Testis (tissue), 5 donors: Measurements from ENCODE around the gene KCNIP3. TPM values are rescaled to one million over a fixed set of nuclear protein-coding genes. Genes with fewer than 3 reads are reported as not detected.

Experiments
- DNase-seq: peaks from one replicate; pipeline ENCODE4 v3.0.0-alpha.2; 2019
- H3K27ac ChIP-seq, 2 donors: fragments of 200-600 bp; sonication (generic); one replicate each; pipeline ENCODE4 v1.5.1; 2019
- H3K27me3 ChIP-seq: fragments of 200-600 bp; sonication (generic); one replicate; pipeline ENCODE4 v1.5.1; 2019
- H3K36me3 ChIP-seq: fragments of 200-600 bp; sonication (generic); one replicate; pipeline ENCODE4 v1.5.1; 2017; ENCODE audit warnings: low read depth; ENCODE audit errors: missing control alignments
- H3K4me1 ChIP-seq: fragments of 200-600 bp; sonication (generic); one replicate; pipeline ENCODE4 v1.5.1; 2019
- H3K4me3 ChIP-seq, 2 donors: fragments of 200-600 bp; sonication (generic); one replicate each; pipeline ENCODE4 v1.5.1; 2017 to 2019
- H3K9me3 ChIP-seq: fragments of 200-600 bp; sonication (generic); one replicate; pipeline ENCODE4 v1.5.1; 2017
- CTCF ChIP-seq, 3 experiments: fragments of 450-650 bp in 2 of 3; fragments of 200-600 bp in 1 of 3; sonication (generic) in 1 of 3; IDR thresholded peaks; one replicate each; pipeline ENCODE4 v1.5.1; 2016 to 2019; ENCODE audit warnings: antibody characterized with exemption in 3 of 3, mild to moderate bottlenecking in 2 of 3, moderate library complexity in 1 of 3
- POLR2A ChIP-seq: fragments of 450-650 bp; IDR thresholded peaks from one replicate; pipeline ENCODE4 v1.6.1; 2017; ENCODE audit warnings: antibody characterized with exemption, mild to moderate bottlenecking, moderate library complexity
- WGBS, 2 donors: methylation state at CpG; one replicate each; pipeline ENCODE4 v1.1.5; 2018; 5-methylcytosine and 5-hydroxymethylcytosine counted together
- intact Hi-C: fragments of 100-400 bp; cut with DNase I; formaldehyde crosslinking; loops from one replicate; pipeline ENCODE4 v1.15.1; 2023; ENCODE audit warnings: low total_unique reads
- long read RNA-seq, 2 donors: transcript quantifications; one replicate each; lab custom pipeline, GENCODE V29; 2026
- polyA plus RNA-seq: library from polyadenylated mRNA; stranded (reverse); fragments of 350-450 nt; fragmentation: Illumina TruSeq; extraction: RNeasy Lipid Tissue Mini Kit (QIAGEN cat#74804); gene quantifications from one replicate; pipeline ENCODE4 v1.2.3, GENCODE V29; 2014; ENCODE audit warnings: low read depth, low replicate concordance; ENCODE audit not compliant: insufficient read depth
- total RNA-seq, 2 donors: library from RNA; depleted of rRNA; stranded (reverse); fragments of >200 nt; gene quantifications; one replicate each; pipeline ENCODE4 v1.2.3, GENCODE V29; 2016

The KCNIP3 gene
- total RNA-seq, result 10 to 100 TPM; 43.4 to 69.1 TPM
- polyA plus RNA-seq, result 23.9 TPM
- long read RNA-seq, donor 1, partial matches to known transcripts, result 0 of 3 reads
- long read RNA-seq, donor 1, other reads (novel, unspliced or antisense), result 0 of 3 reads
- long read RNA-seq, donor 2, transcript KCNIP3-205 (8 exons, 985 nt), result major isoform, 8 of 9 reads
- long read RNA-seq, donor 2, partial matches to known transcripts, result 0 of 9 reads
- long read RNA-seq, donor 2, other reads (novel, unspliced or antisense), result 0 of 9 reads

GRCh38 chr2:95296880-95297487, at the start of gene KCNIP3:
Gene KCNIP3 (plus strand): TSS chr2:95297347. CDS start chr2:95297439, 92 bp downstream.
- Histone ChIP-seq H3K36me3 (no peaks in the 10 kb centered on the region), H3K27ac (no peak within 1 kb of the TSS), H3K9me3 (no peaks in the 10 kb centered on the region), H3K4me3 (no peak within 1 kb of the TSS), H3K4me1 (no peaks in the 10 kb centered on the region), H3K27me3 (no peaks in the 10 kb centered on the region)
- intact Hi-C loops, result no loop called here
- TF ChIP-seq POLR2A, result no peak
- TF ChIP-seq CTCF (IDR thresholded peaks at IDR 0.05), result no peak
- 21 to 33% methylated on average over 13 of the region's 13 CpGs for WGBS, 2 donors
- no peak for DNase-seq

- WGBS, 2 donors, result 77 to 82% methylated on average over 2 of the region's 2 CpGs
- Histone ChIP-seq H3K4me1 (no peaks in the 10 kb centered on the region), H3K27me3 (no peaks in the 10 kb centered on the region), H3K4me3 (no peak overlapping the region), H3K27ac (no peak overlapping the region), H3K36me3 (no peaks in the 10 kb centered on the region), H3K9me3 (no peaks in the 10 kb centered on the region)
- no peak for TF ChIP-seq POLR2A
- no peak for TF ChIP-seq CTCF (IDR thresholded peaks at IDR 0.05)
- intact Hi-C loops, result no loop called here
- DNase-seq, result no peak
Observed at GRCh38 chr2:95258271-95258670, 38.9 kb upstream of the KCNIP3 start.

GRCh38 chr2:95260028-95261023, 36.8 kb upstream of the KCNIP3 start:
- no peaks in the 10 kb centered on the region for H3K9me3 ChIP-seq
- no peaks in the 10 kb centered on the region for H3K36me3 ChIP-seq
- no peak overlapping the region for H3K27ac ChIP-seq
- WGBS, 2 donors, result 83 to 86% methylated on average over 5 to 8 of the region's 8 CpGs
- H3K4me3 ChIP-seq, result no peak overlapping the region
- TF ChIP-seq CTCF (IDR thresholded peaks at IDR 0.05) (no peak), POLR2A (no peak)
- no peak for DNase-seq
- no peaks in the 10 kb centered on the region for H3K4me1 ChIP-seq
- no peaks in the 10 kb centered on the region for H3K27me3 ChIP-seq
- intact Hi-C loops, result no loop called here

GRCh38 chr2:95261602-95262001, 35.5 kb upstream of the KCNIP3 start:
- intact Hi-C loops, result no loop called here
- H3K4me3 ChIP-seq, result no peak overlapping the region
- no peak for DNase-seq
- whole genome bisulfite sequencing, 2 donors, result 63 to 74% methylated on average over 6 of the region's 6 CpGs
- H3K9me3 ChIP-seq, result no peaks in the 10 kb centered on the region
- H3K36me3 ChIP-seq, result no peaks in the 10 kb centered on the region
- no peak overlapping the region for H3K27ac ChIP-seq
- no peaks in the 10 kb centered on the region for H3K4me1 ChIP-seq
- TF ChIP-seq POLR2A, result no peak
- no peak for TF ChIP-seq CTCF (IDR thresholded peaks at IDR 0.05)
- no peaks in the 10 kb centered on the region for H3K27me3 ChIP-seq
